H1 (cell line): ENCODE measurements around the gene ANKH. TPM values are rescaled to one million over a fixed set of nuclear protein-coding genes. Genes with fewer than 3 reads are reported as not detected.

Experiments
- CTCF ChIA-PET: fragments of 300-600 bp; sonication (Branson Sonifier 250); formaldehyde crosslinking; loops from one replicate; lab custom pipeline; 2021; ENCODE audit not compliant: partially characterized antibody; lab: Charles Lee
- POLR2A ChIA-PET: fragments of 300-600 bp; sonication (Branson Sonifier 250); formaldehyde crosslinking; loops from one replicate; lab custom pipeline; 2021; ENCODE audit warnings: inconsistent platforms; ENCODE audit not compliant: partially characterized antibody; lab: Charles Lee
- DNase-seq, 2 experiments: peaks; one replicate each; pipeline versions ENCODE4 v3.0.0 to v3.0.0-alpha.2; 2010 to 2022; ENCODE audit warnings: low spot score in 2 of 2, low read depth in 1 of 2, mixed read lengths in 1 of 2
- FAIRE-seq: peaks from 2 replicates; lab custom pipeline; 2011; peaks lifted over from hg19 to GRCh38; lab: Jason Lieb, UNC
- H2AFZ ChIP-seq: 2 replicates; pipeline ENCODE4 v1.8.1; 2012; ENCODE audit warnings: low read length, inconsistent platforms
- H2AK5ac ChIP-seq: 2 replicates; pipeline ENCODE4 v1.6.1; 2013; ENCODE audit warnings: low read depth, low read length
- H2BK120ac ChIP-seq: replicated peaks from 2 replicates; pipeline ENCODE3; 2013; ENCODE audit warnings: low read depth, low read length, inconsistent platforms
- H2BK12ac ChIP-seq: 2 replicates; pipeline ENCODE4 v1.6.1; 2013; ENCODE audit warnings: low read depth, low read length
- H2BK15ac ChIP-seq: 2 replicates; pipeline ENCODE4 v1.6.1; 2013; ENCODE audit warnings: low read length
- H2BK20ac ChIP-seq: 2 replicates; pipeline ENCODE4 v1.6.1; 2013; ENCODE audit warnings: low read length
- H2BK5ac ChIP-seq: 2 replicates; pipeline ENCODE4 v1.6.1; 2013; ENCODE audit warnings: low read depth, low read length
- H3K14ac ChIP-seq: 2 replicates; pipeline ENCODE4 v1.6.1; 2013; ENCODE audit warnings: inconsistent platforms; ENCODE audit not compliant: insufficient read length
- H3K18ac ChIP-seq: 2 replicates; pipeline ENCODE4 v1.6.1; 2013; ENCODE audit warnings: low read length; ENCODE audit errors: extremely low read depth
- H3K23ac ChIP-seq: 2 replicates; pipeline ENCODE4 v1.6.1; 2013; ENCODE audit warnings: inconsistent platforms; ENCODE audit not compliant: insufficient read length
- H3K23me2 ChIP-seq: 2 replicates; pipeline ENCODE4 v1.6.1; 2013; ENCODE audit warnings: low read depth, low read length
- H3K27ac ChIP-seq: 2 replicates; pipeline ENCODE4 v1.6.1; 2011; ENCODE audit warnings: low read depth, low read length, inconsistent platforms
- H3K27me3 ChIP-seq, 4 experiments: replicated peaks in 1 of 4; 1 replicate in 1 of 4; 2 replicates in 3 of 4; pipeline versions ENCODE4 v1.6.1 to v1.8.1; 2011 to 2013; ENCODE audit warnings: low read length in 3 of 4, mild to moderate bottlenecking in 3 of 4, inconsistent platforms in 2 of 4, mixed read lengths in 2 of 4, moderate library complexity in 1 of 4; ENCODE audit not compliant: control insufficient read depth in 3 of 4, insufficient read depth in 3 of 4; ENCODE audit errors: extremely low read depth in 1 of 4
- H3K36me3 ChIP-seq, 4 experiments: 2 replicates each; pipeline versions ENCODE4 v1.6.1 to v1.8.1; 2011 to 2013; ENCODE audit warnings: mild to moderate bottlenecking in 4 of 4, low read length in 3 of 4, moderate library complexity in 2 of 4, control low read depth in 1 of 4, inconsistent platforms in 1 of 4; ENCODE audit not compliant: insufficient read depth in 4 of 4, control insufficient read depth in 2 of 4
- H3K4ac ChIP-seq: replicated peaks from 2 replicates; pipeline ENCODE3; 2013; ENCODE audit warnings: low read length, low read depth, mixed read lengths, inconsistent platforms; ENCODE audit not compliant: insufficient read length
- H3K4me1 ChIP-seq, 4 experiments: replicated peaks in 1 of 4; 1 replicate in 1 of 4; 2 replicates in 3 of 4; pipeline versions ENCODE4 v1.6.1 to v1.8.1; 2011 to 2013; ENCODE audit warnings: low read length in 3 of 4, inconsistent platforms in 2 of 4, mixed read lengths in 1 of 4; ENCODE audit not compliant: insufficient read depth in 4 of 4, control insufficient read depth in 3 of 4
- H3K4me2 ChIP-seq, 2 experiments: 2 replicates each; pipeline versions ENCODE4 v1.6.1 to v1.8.1; 2011 to 2013; ENCODE audit warnings: low read depth in 2 of 2, low read length in 2 of 2, control low read depth in 1 of 2, inconsistent platforms in 1 of 2, mild to moderate bottlenecking in 1 of 2; ENCODE audit not compliant: insufficient read depth in 1 of 2
- H3K4me3 ChIP-seq, 4 experiments: fragments of 200-600, 300-600 bp in 1 of 4; sonication (generic), shearing (Covaris generic), sonication (Bioruptor Twin) in 1 of 4; 2 replicates each; pipeline versions ENCODE4 v1.5.1 to v1.8.1; 2011 to 2016; ENCODE audit warnings: low read length in 4 of 4, low read depth in 3 of 4, control low read depth in 2 of 4, inconsistent platforms in 2 of 4, mild to moderate bottlenecking in 2 of 4, mixed read lengths in 1 of 4, moderate library complexity in 1 of 4; ENCODE audit not compliant: insufficient read depth in 2 of 4; ENCODE audit errors: extremely low read depth in 1 of 4
- H3K56ac ChIP-seq: replicated peaks from 2 replicates; pipeline ENCODE3; 2013; ENCODE audit warnings: low read depth, mild to moderate bottlenecking, mixed read lengths, low read length, inconsistent platforms; ENCODE audit not compliant: insufficient read length
- H3K79me1 ChIP-seq: 2 replicates; pipeline ENCODE4 v1.6.1; 2013; ENCODE audit warnings: low read depth, low read length, control low read depth
- H3K79me2 ChIP-seq, 2 experiments: 2 replicates each; pipeline versions ENCODE4 v1.6.1 to v1.8.1; 2012 to 2013; ENCODE audit warnings: low read length in 2 of 2, mild to moderate bottlenecking in 2 of 2, inconsistent platforms in 1 of 2; ENCODE audit not compliant: insufficient read depth in 2 of 2, control insufficient read depth in 1 of 2
- H3K9ac ChIP-seq, 4 experiments: replicated peaks in 1 of 4; 1 replicate in 1 of 4; 2 replicates in 3 of 4; pipeline versions ENCODE4 v1.6.1 to v1.8.1; 2011 to 2013; ENCODE audit warnings: low read depth in 3 of 4, low read length in 3 of 4, control low read depth in 2 of 4, mild to moderate bottlenecking in 2 of 4, moderate library complexity in 2 of 4, inconsistent platforms in 1 of 4; ENCODE audit errors: extremely low read depth in 1 of 4
- H3K9me3 ChIP-seq, 2 experiments: 2 replicates each; pipeline versions ENCODE4 v1.6.1 to v1.8.1; 2012 to 2013; ENCODE audit warnings: mild to moderate bottlenecking in 2 of 2, moderate library complexity in 2 of 2, control low read depth in 1 of 2, inconsistent platforms in 1 of 2, low read depth in 1 of 2, low read length in 1 of 2, mixed read lengths in 1 of 2; ENCODE audit not compliant: insufficient read depth in 2 of 2
- H4K20me1 ChIP-seq, 2 experiments: replicated peaks in 1 of 2; 2 replicates each; pipeline versions ENCODE3 to v1.8.1; 2011 to 2013; ENCODE audit warnings: inconsistent platforms in 2 of 2, low read length in 2 of 2, mild to moderate bottlenecking in 1 of 2; ENCODE audit not compliant: insufficient read depth in 2 of 2, control insufficient read depth in 1 of 2
- H4K5ac ChIP-seq: 2 replicates; pipeline ENCODE4 v1.6.1; 2013; ENCODE audit warnings: low read length, low read depth, mixed read lengths, inconsistent platforms; ENCODE audit not compliant: insufficient read length
- H4K8ac ChIP-seq: 2 replicates; pipeline ENCODE4 v1.8.0; 2013; ENCODE audit warnings: mild to moderate bottlenecking, moderate library complexity, low read length, inconsistent platforms; ENCODE audit not compliant: insufficient read depth; ENCODE audit errors: extremely low read depth
- H4K91ac ChIP-seq: replicated peaks from 2 replicates; pipeline ENCODE3; 2013; ENCODE audit warnings: low read length, mixed read lengths, inconsistent platforms; ENCODE audit not compliant: insufficient read length
- EP300 ChIP-seq, 2 experiments: IDR thresholded peaks; 1 replicate in 1 of 2; 2 replicates in 1 of 2; pipeline ENCODE4 v1.6.1; 2011 to 2012; ENCODE audit warnings: low read depth in 2 of 2, low read length in 2 of 2, mild to moderate bottlenecking in 2 of 2, borderline replicate concordance in 1 of 2, inconsistent platforms in 1 of 2, moderate library complexity in 1 of 2
- RNF2 ChIP-seq: fragments of 200-900, 300-1000 bp; sonication (generic); IDR thresholded peaks from 2 replicates; pipeline ENCODE4 v1.7.1; 2016; ENCODE audit warnings: borderline replicate concordance, low read depth, mild to moderate bottlenecking, antibody characterized with exemption, low read length; ENCODE audit not compliant: poor library complexity, severe bottlenecking; ENCODE audit errors: missing control alignments
- WGBS, 2 experiments: shearing (Covaris generic) in 1 of 2; methylation state at CpG; one replicate each; pipeline versions ENCODE4 v1.1.6 to v1.1.7; 2013 to 2015; ENCODE audit warnings: low lambda C conversion rate in 2 of 2, mixed read lengths in 2 of 2, inconsistent platforms in 1 of 2, low coverage in 1 of 2, missing lambda C conversion rate in 1 of 2; ENCODE audit not compliant: insufficient replicate concordance in 2 of 2, insufficient coverage in 1 of 2, insufficient read length in 1 of 2; ENCODE audit errors: extremely low coverage in 1 of 2, missing lambda C conversion rate in 1 of 2; 5-methylcytosine and 5-hydroxymethylcytosine counted together
- polyA plus RNA-seq, 7 experiments: library from polyadenylated mRNA; depleted of rRNA in 3 of 7; stranded (reverse) in 5 of 7; unstranded in 2 of 7; fragments of >200 nt in 5 of 7; fragments of 200-250 nt in 2 of 7; gene quantifications; 1 replicate in 5 of 7; 2 replicates in 1 of 7; 4 replicates in 1 of 7; pipeline versions ENCODE4 v1.2.1 to v1.2.3, GENCODE V29; 2011 to 2013; ENCODE audit warnings: missing spikeins in 2 of 7, mixed read lengths in 2 of 7
- total RNA-seq: library from RNA; stranded (reverse); fragmentation: NEBNext Ultra II Directional; extraction: Animal tissue kit (Norgen Biotek cat#: 25700); gene quantifications from 2 replicates; pipeline ENCODE4 v1.2.1, GENCODE V29; 2021

ANKH gene
- total and polyA plus RNA-seq, 2 of the 8 experiments (the other 6 are each of a cell fraction or from before 2014, with no cell fraction given): 5.3 to 13.0 TPM

GRCh38 chr5:14741801-14742440, 129.7 kb downstream of the ANKH start:
- no peaks in the 10 kb centered on the region for H3K79me2 ChIP-seq
- no peaks in the 10 kb centered on the region for H4K20me1 ChIP-seq
- H2BK15ac ChIP-seq: no peak overlapping the region
- H3K79me1 ChIP-seq: no peaks in the 10 kb centered on the region
- peaks cover 0 to 19% (median 9%) of the 10 kb centered on the region in 4 experiments; a peak in 6 of 7 replicates for H3K4me1 ChIP-seq
- 0 out of 4 replicates have a peak overlapping the region, but pooled peaks of 1 of the 2 experiments have one; percentile 17 for H3K4me2 ChIP-seq
- no peak overlapping the region for H3K23ac ChIP-seq
- no peak for FAIRE-seq
- no peak for TF ChIP-seq EP300 (IDR thresholded peaks at IDR 0.05; ENCODE audit: borderline replicate concordance in 1 of 2, low read depth in 2 of 2, low read length in 2 of 2)
- no peak for TF ChIP-seq RNF2
- no peak overlapping the region for H4K91ac ChIP-seq
- H2BK12ac ChIP-seq: no peak overlapping the region; the same call in 1 of the 2 replicates
- H3K9ac ChIP-seq: no peak overlapping the region
- no peak overlapping the region for H3K4ac ChIP-seq
- no peak overlapping the region for H2BK120ac ChIP-seq
- H2BK20ac ChIP-seq: no peak overlapping the region
- WGBS, 2 experiments: 86% methylated on average over 11 of the region's 11 CpGs; no CpG with 5 or more reads in 1 of the 2 experiments
- no peak overlapping the region for H2BK5ac ChIP-seq
- H3K23me2 ChIP-seq: no peaks in the 10 kb centered on the region
- no peak overlapping the region for H3K56ac ChIP-seq
- ChIA-PET POLR2A (no interaction called here), CTCF (interaction anchor here (2.0 kb wide), 1 partner anchor 10 kb away, joined by 6 read pairs; no protein-coding TSS in a partner anchor)
- no peaks in the 10 kb centered on the region for H3K36me3 ChIP-seq
- no peak overlapping the region for H4K5ac ChIP-seq
- H3K18ac ChIP-seq: peak overlapping the region; percentile 48; the same call in 1 of the 2 replicates
- no peak overlapping the region for H2AK5ac ChIP-seq
- no peaks in the 10 kb centered on the region; a peak in 1 of 7 replicates for H3K27me3 ChIP-seq
- H2AFZ ChIP-seq: no peak overlapping the region
- no peak overlapping the region for H3K14ac ChIP-seq
- DNase-seq: no peak
- no peaks in the 10 kb centered on the region for H3K9me3 ChIP-seq
- H4K8ac ChIP-seq: no peak overlapping the region
- no peak overlapping the region for H3K4me3 ChIP-seq
- no peak overlapping the region for H3K27ac ChIP-seq
